Endodermal cell (in vitro differentiated cells): ENCODE results near the gene SLC9A3. TPM values are rescaled to one million over a fixed set of nuclear protein-coding genes. Genes with fewer than 3 reads are reported as not detected.

Source experiments
- DNase-seq: peaks from one replicate; pipeline ENCODE4 v3.0.0-alpha.2; 2017
- H3K27ac ChIP-seq: 2 replicates; pipeline ENCODE4 v1.5.1; 2013; ENCODE audit warnings: mild to moderate bottlenecking, low read depth, low read length, moderate library complexity
- H3K27me3 ChIP-seq: 2 replicates; pipeline ENCODE4 v1.6.1; 2013; ENCODE audit warnings: mild to moderate bottlenecking, low read length, moderate library complexity; ENCODE audit not compliant: insufficient read depth, control insufficient read depth, poor library complexity, severe bottlenecking
- H3K36me3 ChIP-seq: 2 replicates; pipeline ENCODE4 v1.7.0; 2013; ENCODE audit warnings: mild to moderate bottlenecking, low read length, moderate library complexity; ENCODE audit not compliant: control insufficient read depth, insufficient read depth
- H3K4me1 ChIP-seq: one replicate; pipeline ENCODE4 v1.7.0; 2013; ENCODE audit warnings: low read length; ENCODE audit not compliant: control insufficient read depth, insufficient read depth
- H3K4me3 ChIP-seq: 2 replicates; pipeline ENCODE4 v1.5.1; 2013; ENCODE audit warnings: mild to moderate bottlenecking, low read length, moderate library complexity
- H3K9ac ChIP-seq: 2 replicates; pipeline ENCODE4 v1.6.1; 2013; ENCODE audit warnings: mild to moderate bottlenecking, low read length, moderate library complexity; ENCODE audit not compliant: poor library complexity, severe bottlenecking; ENCODE audit errors: extremely low read depth
- H3K9me3 ChIP-seq: 2 replicates; pipeline ENCODE4 v1.6.1; 2013; ENCODE audit warnings: mild to moderate bottlenecking, low read length, moderate library complexity; ENCODE audit not compliant: control insufficient read depth
- H3K27ac Mint-ChIP-seq: 2 replicates; pipeline ENCODE4 v1.8.0; 2020; ENCODE audit warnings: mixed read lengths
- H3K27me3 Mint-ChIP-seq: 2 replicates; pipeline ENCODE4 v1.8.0; 2021; ENCODE audit warnings: mild to moderate bottlenecking, mixed read lengths; ENCODE audit not compliant: insufficient read depth
- H3K36me3 Mint-ChIP-seq: 2 replicates; pipeline ENCODE4 v1.8.0; 2020; ENCODE audit warnings: low read depth, mixed read lengths
- H3K4me1 Mint-ChIP-seq: 2 replicates; pipeline ENCODE4 v1.8.0; 2020; ENCODE audit warnings: mixed read lengths
- H3K4me3 Mint-ChIP-seq: 2 replicates; pipeline ENCODE4 v1.8.0; 2020; ENCODE audit warnings: mild to moderate bottlenecking, moderate library complexity, mixed read lengths
- H3K9me3 Mint-ChIP-seq: 2 replicates; pipeline ENCODE4 v1.8.0; 2020; ENCODE audit warnings: mild to moderate bottlenecking, mixed read lengths
- WGBS, 2 experiments: methylation state at CpG; one replicate each; pipeline versions ENCODE4 v1.1.5 to v1.1.7; 2013; ENCODE audit warnings: missing lambda C conversion rate in 2 of 2, mixed read lengths in 1 of 2; ENCODE audit not compliant: insufficient coverage in 1 of 2, insufficient read length in 1 of 2; 5-methylcytosine and 5-hydroxymethylcytosine counted together
- total RNA-seq, 2 donors: library from RNA; stranded (reverse); fragmentation: NEBNext Ultra II Directional in 1 of 2; extraction: Animal tissue kit (Norgen Biotek cat#: 25700) in 1 of 2; gene quantifications; 2 replicates in 1 of 2; 3 replicates in 1 of 2; pipeline ENCODE4 v1.2.1, GENCODE V29; 2021
- TF ChIP-seq, protein P1 (sequence below): fragments of 200-600 bp; sonication (generic); conservative IDR thresholded peaks from 2 replicates; pipeline ENCODE4 v1.5.0; 2021; ENCODE audit warnings: antibody characterized with exemption, mild to moderate bottlenecking

Gene SLC9A3
- total RNA-seq, 2 donors from 2014 or later: 1.3 to 1.5 TPM

DNA sequence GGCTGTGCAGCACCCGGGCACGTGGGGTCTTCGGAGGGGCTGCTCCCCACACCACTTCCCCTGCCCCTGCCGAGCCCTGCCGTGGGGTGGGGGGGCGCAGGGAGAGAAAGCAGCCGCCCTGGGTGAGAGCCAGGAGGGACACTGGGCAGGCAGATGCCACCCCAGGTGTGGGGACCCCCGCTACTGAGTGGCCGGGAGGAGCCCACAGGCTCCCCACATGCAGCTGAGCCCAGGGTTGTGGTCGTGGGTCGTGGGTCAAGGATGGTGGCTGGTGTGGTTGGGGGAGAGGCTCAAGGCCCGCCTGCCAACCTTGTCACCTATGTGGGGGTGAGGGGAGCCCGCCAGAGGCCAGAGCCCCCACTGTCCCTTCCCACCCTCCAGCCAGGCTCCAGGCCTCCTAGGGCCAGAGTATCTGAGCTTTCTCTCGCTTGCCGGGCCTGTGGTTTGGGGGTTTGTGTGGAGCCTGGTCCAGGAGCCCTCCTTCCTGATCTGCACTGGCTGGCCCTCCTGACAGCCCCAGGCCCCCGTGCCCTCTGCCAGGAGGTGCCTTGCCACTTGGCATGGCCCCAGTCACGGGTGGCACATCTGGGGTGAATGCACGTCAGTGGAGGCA lies 45.8 kb downstream of the SLC9A3 start:
- 96 to 97% methylated on average over 10 to 18 of the region's 18 CpGs for WGBS, 2 experiments

DNA sequence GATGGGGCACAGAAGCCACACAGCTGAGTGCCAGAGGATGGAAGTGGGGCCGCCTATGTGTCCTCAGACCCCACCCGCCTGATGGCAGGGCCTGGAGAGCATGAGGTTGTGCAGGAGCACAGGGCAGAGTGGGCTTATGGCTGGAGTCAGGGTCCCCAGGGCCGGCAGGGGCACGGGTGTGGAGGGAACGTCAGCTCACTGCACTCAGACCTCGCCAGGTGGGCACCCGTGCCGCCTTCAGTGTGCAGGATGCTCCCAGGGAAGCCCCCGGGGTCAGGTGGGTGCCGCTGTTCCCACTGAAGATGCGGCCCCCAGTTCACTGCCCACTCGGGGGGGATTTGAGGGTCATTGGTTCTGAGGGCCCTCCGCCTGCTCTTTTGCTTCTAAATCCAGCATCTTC lies 46.4 kb downstream of the SLC9A3 start:
- no peaks in the 10 kb centered on the region for H3K36me3 ChIP-seq
- no peak overlapping the region for H3K27ac Mint-ChIP-seq
- H3K9ac ChIP-seq: no peak overlapping the region
- no peaks in the 10 kb centered on the region for H3K4me1 Mint-ChIP-seq
- no peaks in the 10 kb centered on the region for H3K9me3 Mint-ChIP-seq
- no peaks in the 10 kb centered on the region for H3K36me3 Mint-ChIP-seq
- WGBS, 2 experiments: 91 to 92% methylated on average over 11 to 13 of the region's 13 CpGs
- no peak overlapping the region for H3K4me3 ChIP-seq
- H3K27me3 ChIP-seq: peaks cover 18% of the 10 kb centered on the region
- no peak overlapping the region for H3K4me3 Mint-ChIP-seq
- no peak overlapping the region for H3K27ac ChIP-seq
- H3K4me1 ChIP-seq: peaks cover 6% of the 10 kb centered on the region
- H3K9me3 ChIP-seq: no peaks in the 10 kb centered on the region
- H3K27me3 Mint-ChIP-seq: peaks cover 23% of the 10 kb centered on the region
- DNase-seq: no peak
- TF ChIP-seq, protein P1, sequence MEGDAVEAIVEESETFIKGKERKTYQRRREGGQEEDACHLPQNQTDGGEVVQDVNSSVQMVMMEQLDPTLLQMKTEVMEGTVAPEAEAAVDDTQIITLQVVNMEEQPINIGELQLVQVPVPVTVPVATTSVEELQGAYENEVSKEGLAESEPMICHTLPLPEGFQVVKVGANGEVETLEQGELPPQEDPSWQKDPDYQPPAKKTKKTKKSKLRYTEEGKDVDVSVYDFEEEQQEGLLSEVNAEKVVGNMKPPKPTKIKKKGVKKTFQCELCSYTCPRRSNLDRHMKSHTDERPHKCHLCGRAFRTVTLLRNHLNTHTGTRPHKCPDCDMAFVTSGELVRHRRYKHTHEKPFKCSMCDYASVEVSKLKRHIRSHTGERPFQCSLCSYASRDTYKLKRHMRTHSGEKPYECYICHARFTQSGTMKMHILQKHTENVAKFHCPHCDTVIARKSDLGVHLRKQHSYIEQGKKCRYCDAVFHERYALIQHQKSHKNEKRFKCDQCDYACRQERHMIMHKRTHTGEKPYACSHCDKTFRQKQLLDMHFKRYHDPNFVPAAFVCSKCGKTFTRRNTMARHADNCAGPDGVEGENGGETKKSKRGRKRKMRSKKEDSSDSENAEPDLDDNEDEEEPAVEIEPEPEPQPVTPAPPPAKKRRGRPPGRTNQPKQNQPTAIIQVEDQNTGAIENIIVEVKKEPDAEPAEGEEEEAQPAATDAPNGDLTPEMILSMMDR: no peak

More for the DNA sequence above, 45.8 kb downstream of the SLC9A3 start:
- no peak overlapping the region for H3K27ac Mint-ChIP-seq
- DNase-seq: no peak
- Histone ChIP-seq H3K27ac (no peak overlapping the region), H3K4me1 (peaks cover 6% of the 10 kb centered on the region), H3K9ac (no peak overlapping the region), H3K27me3 (peaks cover 18% of the 10 kb centered on the region), H3K4me3 (no peak overlapping the region), H3K9me3 (no peaks in the 10 kb centered on the region), H3K36me3 (no peaks in the 10 kb centered on the region)
- no peaks in the 10 kb centered on the region for H3K9me3 Mint-ChIP-seq
- H3K4me3 Mint-ChIP-seq: no peak overlapping the region
- no peaks in the 10 kb centered on the region for H3K36me3 Mint-ChIP-seq
- no peaks in the 10 kb centered on the region for H3K4me1 Mint-ChIP-seq
- TF ChIP-seq, protein P1: no peak
- H3K27me3 Mint-ChIP-seq: peaks cover 23% of the 10 kb centered on the region

DNA sequence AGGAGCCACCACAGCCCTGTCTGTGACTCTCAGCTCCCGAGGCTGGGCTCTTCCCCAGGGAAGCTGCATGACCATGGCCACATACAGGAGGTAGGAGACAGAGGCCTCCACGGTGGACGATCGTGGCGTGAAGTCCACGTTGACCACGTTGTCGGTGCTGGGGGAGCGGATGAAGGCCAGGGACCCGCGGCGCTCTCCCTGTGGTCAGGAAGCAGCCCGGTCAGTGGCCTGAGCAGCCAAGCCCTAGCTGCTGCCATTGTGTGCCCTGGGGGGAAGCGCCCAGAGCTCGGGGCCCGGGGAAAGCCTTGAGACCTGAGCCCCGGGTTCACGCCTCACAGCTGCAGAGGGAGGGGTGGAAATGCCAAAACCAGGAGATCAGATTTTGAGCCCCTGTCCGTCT lies 47.0 kb downstream of the SLC9A3 start:
- H3K4me1 ChIP-seq: peaks cover 6% of the 10 kb centered on the region
- H3K27me3 ChIP-seq: peaks cover 18% of the 10 kb centered on the region

More for the DNA sequence above, 47.0 kb downstream of the SLC9A3 start:
- no peak overlapping the region for H3K27ac Mint-ChIP-seq
- TF ChIP-seq, protein P1: no peak
- H3K36me3 Mint-ChIP-seq: no peaks in the 10 kb centered on the region
- Histone ChIP-seq H3K9ac (no peak overlapping the region), H3K36me3 (no peaks in the 10 kb centered on the region), H3K4me3 (no peak overlapping the region), H3K27ac (no peak overlapping the region), H3K9me3 (no peaks in the 10 kb centered on the region)
- H3K27me3 Mint-ChIP-seq: peaks cover 23% of the 10 kb centered on the region
- no peak for DNase-seq
- H3K4me1 Mint-ChIP-seq: no peaks in the 10 kb centered on the region
- no peak overlapping the region for H3K4me3 Mint-ChIP-seq
- 87 to 88% methylated on average over 14 to 19 of the region's 19 CpGs for WGBS, 2 experiments
- H3K9me3 Mint-ChIP-seq: no peaks in the 10 kb centered on the region
